ENCODE data around the gene RDX. TPM values are rescaled to one million over a fixed set of nuclear protein-coding genes. Genes with fewer than 3 reads are reported as not detected.
A peak's percentile ranks its signal among the peaks of the same experiment; 100 is the strongest.

The RDX gene
- total RNA-seq, 1 experiment from 2014 or later, result 86.6 TPM

DNA sequence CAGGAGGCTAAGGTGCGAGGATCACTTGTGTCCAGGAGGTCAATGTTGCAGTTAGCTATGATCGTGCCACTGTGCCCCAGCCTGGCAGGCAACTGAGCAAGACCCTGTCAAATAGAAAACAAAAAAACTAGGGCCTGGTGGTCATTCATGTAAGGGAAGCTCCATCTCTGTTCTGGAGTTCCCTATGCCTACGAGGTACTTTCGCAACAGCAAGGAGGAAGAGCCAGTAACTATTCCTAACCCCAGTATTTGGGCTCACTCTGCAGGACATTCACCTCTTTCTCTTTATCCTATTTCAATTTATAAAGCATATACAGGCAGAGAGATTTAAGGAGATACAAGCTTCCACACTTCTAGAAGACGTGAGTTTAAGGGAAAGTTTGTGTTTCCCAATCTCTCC is 46.6 kb downstream of the RDX start:
- no peaks in the 10 kb centered on the region for H3K79me2 ChIP-seq (ENCODE audit: insufficient read depth, low read length)

More for the DNA sequence above, 46.6 kb downstream of the RDX start:
- no peak overlapping the region for H3K14ac ChIP-seq (ENCODE audit: insufficient read depth, low read length)
- H3K4me3 Mint-ChIP-seq, result no peak overlapping the region
- no peak overlapping the region for H3K4me2 ChIP-seq (ENCODE audit: insufficient read depth, insufficient read length, low read length)
- WGBS (ENCODE audit: extremely low coverage, insufficient read length, low lambda C conversion rate), result no CpG with 5 or more reads among the region's 5 CpGs
- TF ChIP-seq, protein P1, sequence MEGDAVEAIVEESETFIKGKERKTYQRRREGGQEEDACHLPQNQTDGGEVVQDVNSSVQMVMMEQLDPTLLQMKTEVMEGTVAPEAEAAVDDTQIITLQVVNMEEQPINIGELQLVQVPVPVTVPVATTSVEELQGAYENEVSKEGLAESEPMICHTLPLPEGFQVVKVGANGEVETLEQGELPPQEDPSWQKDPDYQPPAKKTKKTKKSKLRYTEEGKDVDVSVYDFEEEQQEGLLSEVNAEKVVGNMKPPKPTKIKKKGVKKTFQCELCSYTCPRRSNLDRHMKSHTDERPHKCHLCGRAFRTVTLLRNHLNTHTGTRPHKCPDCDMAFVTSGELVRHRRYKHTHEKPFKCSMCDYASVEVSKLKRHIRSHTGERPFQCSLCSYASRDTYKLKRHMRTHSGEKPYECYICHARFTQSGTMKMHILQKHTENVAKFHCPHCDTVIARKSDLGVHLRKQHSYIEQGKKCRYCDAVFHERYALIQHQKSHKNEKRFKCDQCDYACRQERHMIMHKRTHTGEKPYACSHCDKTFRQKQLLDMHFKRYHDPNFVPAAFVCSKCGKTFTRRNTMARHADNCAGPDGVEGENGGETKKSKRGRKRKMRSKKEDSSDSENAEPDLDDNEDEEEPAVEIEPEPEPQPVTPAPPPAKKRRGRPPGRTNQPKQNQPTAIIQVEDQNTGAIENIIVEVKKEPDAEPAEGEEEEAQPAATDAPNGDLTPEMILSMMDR (conservative IDR thresholded peaks at IDR 0.05), result no peak
- H3K9me3 ChIP-seq (ENCODE audit: control insufficient read depth, low read depth, low read length), result no peaks in the 10 kb centered on the region
- H2BK20ac ChIP-seq (ENCODE audit: low read depth, low read length, poor library complexity, severe bottlenecking), result no peak overlapping the region
- peaks cover 17 to 52% (median 30%) of the 10 kb centered on the region in 3 experiments; a peak in 6 of 7 replicates for H3K36me3 Mint-ChIP-seq (ENCODE audit: insufficient read depth in 1 of 3, low read depth in 3 of 3)
- H2BK120ac ChIP-seq (ENCODE audit: low read depth, low read length, poor library complexity, severe bottlenecking), result no peak overlapping the region
- H3K4ac ChIP-seq (ENCODE audit: low read depth, low read length), result no peak overlapping the region
- no peaks in the 10 kb centered on the region for H3K9me3 Mint-ChIP-seq
- H2AFZ ChIP-seq (ENCODE audit: low read length), result no peak overlapping the region
- H2BK5ac ChIP-seq (ENCODE audit: insufficient read length, low read length), result no peak overlapping the region
- DNase-seq, result no peak
- no peaks in the 10 kb centered on the region for H4K20me1 ChIP-seq (ENCODE audit: control insufficient read depth, insufficient read depth, insufficient read length)
- no peak overlapping the region for H2AK5ac ChIP-seq (ENCODE audit: insufficient read length, low read length)
- H3K27me3 ChIP-seq (ENCODE audit: insufficient read depth, low read length), result no peaks in the 10 kb centered on the region
- H3K23ac ChIP-seq (ENCODE audit: insufficient read length, low read depth, low read length), result no peak overlapping the region
- no peak overlapping the region for H2BK12ac ChIP-seq (ENCODE audit: insufficient read length, low read depth, low read length)
- H3K27me3 Mint-ChIP-seq (ENCODE audit: low read depth), result no peaks in the 10 kb centered on the region
- no peak overlapping the region for H4K8ac ChIP-seq (replicated peaks; ENCODE audit: insufficient read length, low read depth, low read length)
- H3K23me2 ChIP-seq (ENCODE audit: insufficient read length, low read depth, low read length, poor library complexity, severe bottlenecking), result no peaks in the 10 kb centered on the region
- no peaks in the 10 kb centered on the region for H3K79me1 ChIP-seq (ENCODE audit: insufficient read depth, low read depth, low read length, poor library complexity, severe bottlenecking)
- H3K27ac ChIP-seq (ENCODE audit: insufficient read length, low read depth, low read length), result no peak overlapping the region
- no peak overlapping the region for H4K91ac ChIP-seq (ENCODE audit: insufficient read length, low read depth, low read length)
- H4K5ac ChIP-seq (ENCODE audit: insufficient read length, low read depth, low read length), result no peak overlapping the region
- H3K18ac ChIP-seq (ENCODE audit: insufficient read length, low read depth, low read length), result no peak overlapping the region
- H3K27ac Mint-ChIP-seq, result peak overlapping the region; percentile 34 to 62 (median 55); a peak in 3 of 7 replicates
- H3K4me1 Mint-ChIP-seq, result no peaks in the 10 kb centered on the region
- no peak overlapping the region for H3K56ac ChIP-seq (ENCODE audit: insufficient read length, low read depth, low read length)
- H2BK15ac ChIP-seq (ENCODE audit: low read depth, low read length), result no peak overlapping the region
- H3K4me1 ChIP-seq (ENCODE audit: insufficient read depth, low read length), result no peaks in the 10 kb centered on the region
- H3K9ac ChIP-seq (ENCODE audit: extremely low read depth, insufficient read length, low read length), result no peak overlapping the region
- H3T11ph ChIP-seq (ENCODE audit: low read length), result no peak overlapping the region

Data from H9 (cell line).